OCI-LY1 (cell line): Measurements from ENCODE around the gene KIF13A.

ENCODE experiments used
- H2AFZ ChIP-seq: fragments of 200-600 bp; sonication (generic), shearing (Covaris generic); 2 replicates; pipeline ENCODE4 v1.6.0; 2014; ENCODE audit warnings: antibody characterized with exemption, mild to moderate bottlenecking, low read length
- H3F3A ChIP-seq: fragments of 200-600 bp; sonication (generic), shearing (Covaris generic); 2 replicates; pipeline ENCODE4 v1.6.0; 2014; ENCODE audit warnings: mild to moderate bottlenecking, antibody characterized with exemption, low read length, moderate library complexity; ENCODE audit not compliant: insufficient read depth
- H3K27ac ChIP-seq: fragments of 200-600 bp; sonication (generic); 2 replicates; pipeline ENCODE4 v1.5.1; 2014; ENCODE audit warnings: low read length, mixed run types, mild to moderate bottlenecking, low read depth; ENCODE audit not compliant: poor library complexity, severe bottlenecking
- H3K27me3 ChIP-seq: fragments of 200-600 bp; sonication (generic); 2 replicates; pipeline ENCODE4 v1.6.0; 2014; ENCODE audit warnings: antibody characterized with exemption, mild to moderate bottlenecking, low read length, moderate library complexity; ENCODE audit not compliant: insufficient read depth
- H3K36me3 ChIP-seq: fragments of 200-600 bp; sonication (generic); 2 replicates; pipeline ENCODE4 v1.6.1; 2014; ENCODE audit warnings: mild to moderate bottlenecking, antibody characterized with exemption, low read length, moderate library complexity, mixed read lengths; ENCODE audit not compliant: insufficient read depth
- H3K4me1 ChIP-seq: fragments of 200-600 bp; sonication (generic); 2 replicates; pipeline ENCODE4 v1.5.1; 2014; ENCODE audit warnings: mild to moderate bottlenecking, low read length, moderate library complexity; ENCODE audit not compliant: insufficient read depth, severe bottlenecking
- H3K4me2 ChIP-seq: fragments of 200-600 bp; sonication (generic), shearing (Covaris generic); 2 replicates; pipeline ENCODE4 v1.6.1; 2014; ENCODE audit warnings: low read length
- H3K4me3 ChIP-seq: fragments of 200-600 bp; sonication (generic); 2 replicates; pipeline ENCODE4 v1.5.1; 2014; ENCODE audit warnings: low read length, low read depth, mild to moderate bottlenecking, mixed read lengths; ENCODE audit not compliant: poor library complexity, severe bottlenecking
- H3K79me2 ChIP-seq: fragments of 200-600 bp; shearing (Covaris generic); 2 replicates; pipeline ENCODE4 v1.6.1; 2016; ENCODE audit warnings: mixed run types, low read length, mixed read lengths; ENCODE audit not compliant: insufficient read depth
- H3K9ac ChIP-seq: fragments of 200-600 bp; sonication (generic), shearing (Covaris generic); 2 replicates; pipeline ENCODE4 v1.6.1; 2014; ENCODE audit warnings: mild to moderate bottlenecking, low read length, mixed read lengths
- H3K9me2 ChIP-seq: fragments of 200-600 bp; sonication (generic), shearing (Covaris generic); 2 replicates; pipeline ENCODE4 v1.6.1; 2014; ENCODE audit warnings: low read depth, mild to moderate bottlenecking, low read length, mixed read lengths
- H3K9me3 ChIP-seq: fragments of 200-600 bp; shearing (Covaris generic); 2 replicates; pipeline ENCODE4 v1.6.1; 2014; ENCODE audit warnings: low read length, mixed read lengths
- H4K20me1 ChIP-seq: fragments of 200-600 bp; sonication (generic), shearing (Covaris generic); 2 replicates; pipeline ENCODE4 v1.6.0; 2016; ENCODE audit warnings: mild to moderate bottlenecking, low read length; ENCODE audit not compliant: insufficient read depth
- EZH2 ChIP-seq: fragments of 200-600 bp; sonication (generic), shearing (Covaris generic); IDR thresholded peaks from 2 replicates; pipeline ENCODE4 v1.8.0; 2017; ENCODE audit warnings: borderline replicate concordance, mixed run types, mild to moderate bottlenecking, antibody characterized with exemption, low read length, moderate library complexity, mixed read lengths
- TF ChIP-seq, protein P1 (sequence below): fragments of 200-600 bp; sonication (generic), shearing (Covaris generic); IDR thresholded peaks from 2 replicates; pipeline ENCODE4 v1.5.1; 2017; ENCODE audit warnings: mild to moderate bottlenecking, antibody characterized with exemption, low read length, moderate library complexity, mixed read lengths

KIF13A gene

DNA sequence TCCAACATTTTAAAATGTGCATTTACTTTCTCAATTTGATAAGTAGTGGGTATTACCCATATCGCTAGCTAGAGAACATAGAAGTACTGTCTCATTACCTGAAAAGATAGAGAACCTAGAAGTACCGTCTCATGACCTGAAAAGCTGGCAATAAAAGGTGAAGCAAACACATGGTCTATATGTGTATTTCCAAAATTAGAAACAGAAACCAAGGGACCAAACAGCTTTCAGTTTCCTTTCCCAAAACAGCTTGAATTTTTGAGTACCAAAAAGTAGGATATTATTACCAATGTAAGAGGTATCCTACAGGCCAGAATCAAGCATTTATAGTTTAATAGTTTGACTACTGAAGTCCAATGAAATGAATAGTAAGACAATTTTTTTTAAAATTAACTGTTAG, 77.2 kb downstream of the KIF13A start:
- TF ChIP-seq, protein P1, sequence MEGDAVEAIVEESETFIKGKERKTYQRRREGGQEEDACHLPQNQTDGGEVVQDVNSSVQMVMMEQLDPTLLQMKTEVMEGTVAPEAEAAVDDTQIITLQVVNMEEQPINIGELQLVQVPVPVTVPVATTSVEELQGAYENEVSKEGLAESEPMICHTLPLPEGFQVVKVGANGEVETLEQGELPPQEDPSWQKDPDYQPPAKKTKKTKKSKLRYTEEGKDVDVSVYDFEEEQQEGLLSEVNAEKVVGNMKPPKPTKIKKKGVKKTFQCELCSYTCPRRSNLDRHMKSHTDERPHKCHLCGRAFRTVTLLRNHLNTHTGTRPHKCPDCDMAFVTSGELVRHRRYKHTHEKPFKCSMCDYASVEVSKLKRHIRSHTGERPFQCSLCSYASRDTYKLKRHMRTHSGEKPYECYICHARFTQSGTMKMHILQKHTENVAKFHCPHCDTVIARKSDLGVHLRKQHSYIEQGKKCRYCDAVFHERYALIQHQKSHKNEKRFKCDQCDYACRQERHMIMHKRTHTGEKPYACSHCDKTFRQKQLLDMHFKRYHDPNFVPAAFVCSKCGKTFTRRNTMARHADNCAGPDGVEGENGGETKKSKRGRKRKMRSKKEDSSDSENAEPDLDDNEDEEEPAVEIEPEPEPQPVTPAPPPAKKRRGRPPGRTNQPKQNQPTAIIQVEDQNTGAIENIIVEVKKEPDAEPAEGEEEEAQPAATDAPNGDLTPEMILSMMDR, result no peak
- no peak for TF ChIP-seq EZH2
- no peaks in the 10 kb centered on the region for H4K20me1 ChIP-seq
- no peaks in the 10 kb centered on the region for H3K27me3 ChIP-seq
- H3K4me3 ChIP-seq, result no peak overlapping the region
- H2AFZ ChIP-seq, result no peak overlapping the region
- H3K4me2 ChIP-seq, result no peak overlapping the region
- H3K9ac ChIP-seq, result no peak overlapping the region
- H3K36me3 ChIP-seq, result no peaks in the 10 kb centered on the region
- no peaks in the 10 kb centered on the region for H3K9me3 ChIP-seq
- H3K9me2 ChIP-seq, result no peaks in the 10 kb centered on the region
- H3K4me1 ChIP-seq, result no peaks in the 10 kb centered on the region
- H3F3A ChIP-seq, result no peaks in the 10 kb centered on the region
- no peak overlapping the region for H3K27ac ChIP-seq
- no peaks in the 10 kb centered on the region for H3K79me2 ChIP-seq

DNA sequence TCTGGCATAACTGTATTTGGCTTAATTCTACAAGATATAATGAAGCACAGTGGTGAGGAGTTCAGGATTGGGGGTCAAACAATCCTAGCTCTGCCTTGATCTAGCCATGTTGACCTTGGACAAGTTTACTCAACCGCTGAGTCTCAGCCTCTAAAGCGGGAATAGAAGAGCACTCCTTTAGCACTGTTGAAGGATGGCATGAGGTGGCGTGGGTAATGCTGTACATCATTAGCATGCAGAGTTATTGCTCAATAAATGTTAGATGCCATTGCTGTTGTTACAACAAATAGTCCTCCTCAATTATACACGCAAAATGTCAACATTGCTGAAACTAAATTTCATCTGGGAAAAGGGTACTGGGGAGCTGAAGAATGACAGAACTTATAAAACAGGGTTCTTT, 78.6 kb downstream of the KIF13A start:
- Histone ChIP-seq H4K20me1 (no peaks in the 10 kb centered on the region), H3K9me3 (no peaks in the 10 kb centered on the region), H3K27ac (no peak overlapping the region), H3K36me3 (no peaks in the 10 kb centered on the region), H3K4me3 (no peak overlapping the region), H3F3A (no peaks in the 10 kb centered on the region), H3K27me3 (no peaks in the 10 kb centered on the region), H3K9ac (no peak overlapping the region), H3K9me2 (no peaks in the 10 kb centered on the region), H3K4me1 (no peaks in the 10 kb centered on the region), H3K4me2 (no peak overlapping the region), H2AFZ (no peak overlapping the region), H3K79me2 (no peaks in the 10 kb centered on the region)
- TF ChIP-seq, protein P1, result no peak
- no peak for TF ChIP-seq EZH2

DNA sequence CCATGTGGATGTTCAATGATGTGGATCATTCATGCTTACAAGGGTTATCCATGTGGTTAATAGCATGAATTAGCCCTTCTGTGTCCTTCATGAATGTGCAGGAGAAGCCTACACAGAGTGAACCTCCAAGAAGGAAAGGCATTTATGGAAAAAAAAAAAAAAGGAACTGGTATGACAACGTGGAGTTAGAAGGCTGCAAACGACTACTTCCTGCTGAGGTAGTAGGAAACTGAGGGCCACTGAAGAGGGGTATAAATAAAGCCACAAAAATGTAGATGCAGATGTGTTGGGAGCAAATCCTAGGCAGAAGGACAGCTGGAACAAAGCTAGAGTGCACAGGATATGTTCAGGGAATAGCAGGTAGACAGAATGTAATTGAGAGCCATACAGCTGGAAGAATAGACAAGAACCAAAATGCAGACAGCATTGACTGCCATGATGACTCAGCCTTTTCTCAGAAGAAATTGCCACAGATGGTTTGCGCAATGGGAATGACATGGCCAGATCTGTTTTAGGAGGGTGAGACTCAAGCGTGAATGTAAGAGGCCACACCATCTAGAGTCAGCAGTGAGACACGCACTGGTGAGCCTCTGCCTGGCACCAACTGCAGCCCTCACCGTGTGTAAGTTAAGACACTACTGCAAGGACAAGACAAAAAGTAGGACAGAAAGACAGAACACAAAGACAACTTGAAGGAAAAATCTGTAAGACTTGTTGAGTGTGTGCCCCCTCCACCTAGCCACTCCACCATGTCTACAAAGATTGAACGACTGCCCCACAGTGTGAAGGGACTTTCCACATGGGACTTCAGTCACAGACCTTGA, 79.8 kb downstream of the KIF13A start:
- no peaks in the 10 kb centered on the region for H3K9me2 ChIP-seq
- H3K4me2 ChIP-seq, result no peak overlapping the region
- no peaks in the 10 kb centered on the region for H3K9me3 ChIP-seq
- no peaks in the 10 kb centered on the region for H3K36me3 ChIP-seq
- H4K20me1 ChIP-seq, result no peaks in the 10 kb centered on the region
- H3K27ac ChIP-seq, result no peak overlapping the region
- H2AFZ ChIP-seq, result no peak overlapping the region
- no peaks in the 10 kb centered on the region for H3K27me3 ChIP-seq
- no peaks in the 10 kb centered on the region for H3K4me1 ChIP-seq
- H3K4me3 ChIP-seq, result no peak overlapping the region
- no peak overlapping the region for H3K9ac ChIP-seq
- H3K79me2 ChIP-seq, result no peaks in the 10 kb centered on the region
- H3F3A ChIP-seq, result no peaks in the 10 kb centered on the region
- no peak for TF ChIP-seq EZH2
- TF ChIP-seq, protein P1, result no peak
